Transverse colon (tissue), 4 donors: Measurements from ENCODE around the gene TLE6.

Experiments
- POLR2AphosphoS5 ChIP-seq, 3 donors: sonication (generic); formaldehyde crosslinking; IDR thresholded peaks; one replicate each; pipeline ENCODE4 v1.6.1; 2016; ENCODE audit warnings: antibody characterized with exemption in 3 of 3
- TF ChIP-seq, protein P1 (sequence below), 5 experiments: fragments of 200-600 bp in 3 of 5; fragments of 450-650 bp in 2 of 5; sonication (generic) in 3 of 5; IDR thresholded peaks; 1 replicate in 2 of 5; 2 replicates in 3 of 5; pipeline ENCODE4 v1.5.1; 2016 to 2017; ENCODE audit warnings: antibody characterized with exemption in 5 of 5, inconsistent platforms in 3 of 5, mild to moderate bottlenecking in 2 of 5, moderate library complexity in 1 of 5

- TF ChIP-seq POLR2AphosphoS5 (IDR thresholded peaks at IDR 0.05): no peak
- TF ChIP-seq, protein P1, sequence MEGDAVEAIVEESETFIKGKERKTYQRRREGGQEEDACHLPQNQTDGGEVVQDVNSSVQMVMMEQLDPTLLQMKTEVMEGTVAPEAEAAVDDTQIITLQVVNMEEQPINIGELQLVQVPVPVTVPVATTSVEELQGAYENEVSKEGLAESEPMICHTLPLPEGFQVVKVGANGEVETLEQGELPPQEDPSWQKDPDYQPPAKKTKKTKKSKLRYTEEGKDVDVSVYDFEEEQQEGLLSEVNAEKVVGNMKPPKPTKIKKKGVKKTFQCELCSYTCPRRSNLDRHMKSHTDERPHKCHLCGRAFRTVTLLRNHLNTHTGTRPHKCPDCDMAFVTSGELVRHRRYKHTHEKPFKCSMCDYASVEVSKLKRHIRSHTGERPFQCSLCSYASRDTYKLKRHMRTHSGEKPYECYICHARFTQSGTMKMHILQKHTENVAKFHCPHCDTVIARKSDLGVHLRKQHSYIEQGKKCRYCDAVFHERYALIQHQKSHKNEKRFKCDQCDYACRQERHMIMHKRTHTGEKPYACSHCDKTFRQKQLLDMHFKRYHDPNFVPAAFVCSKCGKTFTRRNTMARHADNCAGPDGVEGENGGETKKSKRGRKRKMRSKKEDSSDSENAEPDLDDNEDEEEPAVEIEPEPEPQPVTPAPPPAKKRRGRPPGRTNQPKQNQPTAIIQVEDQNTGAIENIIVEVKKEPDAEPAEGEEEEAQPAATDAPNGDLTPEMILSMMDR (IDR thresholded peaks at IDR 0.05): no peak
Measured at GRCh38 chr19:3034656-3035541, 57.5 kb downstream of the TLE6 start.
